Measurements from ENCODE around the gene RTN1.

GRCh38 chr14:59727073-59727661 lies 143.4 kb downstream of the RTN1 start:
- TF ChIP-seq, protein P1, sequence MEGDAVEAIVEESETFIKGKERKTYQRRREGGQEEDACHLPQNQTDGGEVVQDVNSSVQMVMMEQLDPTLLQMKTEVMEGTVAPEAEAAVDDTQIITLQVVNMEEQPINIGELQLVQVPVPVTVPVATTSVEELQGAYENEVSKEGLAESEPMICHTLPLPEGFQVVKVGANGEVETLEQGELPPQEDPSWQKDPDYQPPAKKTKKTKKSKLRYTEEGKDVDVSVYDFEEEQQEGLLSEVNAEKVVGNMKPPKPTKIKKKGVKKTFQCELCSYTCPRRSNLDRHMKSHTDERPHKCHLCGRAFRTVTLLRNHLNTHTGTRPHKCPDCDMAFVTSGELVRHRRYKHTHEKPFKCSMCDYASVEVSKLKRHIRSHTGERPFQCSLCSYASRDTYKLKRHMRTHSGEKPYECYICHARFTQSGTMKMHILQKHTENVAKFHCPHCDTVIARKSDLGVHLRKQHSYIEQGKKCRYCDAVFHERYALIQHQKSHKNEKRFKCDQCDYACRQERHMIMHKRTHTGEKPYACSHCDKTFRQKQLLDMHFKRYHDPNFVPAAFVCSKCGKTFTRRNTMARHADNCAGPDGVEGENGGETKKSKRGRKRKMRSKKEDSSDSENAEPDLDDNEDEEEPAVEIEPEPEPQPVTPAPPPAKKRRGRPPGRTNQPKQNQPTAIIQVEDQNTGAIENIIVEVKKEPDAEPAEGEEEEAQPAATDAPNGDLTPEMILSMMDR (IDR thresholded peaks at IDR 0.05) = no peak
- TF ChIP-seq POLR2AphosphoS5 (IDR thresholded peaks at IDR 0.05) = no peak

Measured in sigmoid colon (tissue), 4 donors.